HG03175 (cell line): ENCODE results near the gene NFAT5.
"Not testable (repeated sequence)": the region's sequence is repeated elsewhere in the genome, so short reads cannot be mapped to it uniquely, and the experiment has no call there.

Source experiments
- ATAC-seq: cut with Tn5 transposase; IDR thresholded peaks from one replicate; pipeline ENCODE4 v1.9.1; 2021; ENCODE audit warnings: mild to moderate bottlenecking, moderate library complexity; ENCODE audit not compliant: unreplicated experiment

The NFAT5 gene

GRCh38 chr16:69633375-69633774 lies 67.6 kb downstream of the NFAT5 start:
- no peak for ATAC-seq

- not testable (repeated sequence) for ATAC-seq
These were observed 70.9 kb downstream of the NFAT5 start for GRCh38 chr16:69636563-69637146.

GRCh38 chr16:69637206-69637865 lies 71.6 kb downstream of the NFAT5 start:
- not testable (repeated sequence) for ATAC-seq

GRCh38 chr16:69643997-69644396 lies 78.2 kb downstream of the NFAT5 start:
- not testable (repeated sequence) for ATAC-seq

GRCh38 chr16:69644790-69645189 lies 79.0 kb downstream of the NFAT5 start:
- ATAC-seq = no peak

GRCh38 chr16:69647020-69647419 lies 81.3 kb downstream of the NFAT5 start:
- ATAC-seq = no peak

- ATAC-seq = no peak
These were observed 85.5 kb downstream of the NFAT5 start for GRCh38 chr16:69651217-69651616.

- ATAC-seq = no peak
These were observed 88.6 kb downstream of the NFAT5 start for GRCh38 chr16:69654280-69654931.

GRCh38 chr16:69660166-69660565 lies 94.4 kb downstream of the NFAT5 start:
- ATAC-seq = no peak

- ATAC-seq = no peak
These were observed 97.1 kb downstream of the NFAT5 start for GRCh38 chr16:69662901-69663300.

- no peak for ATAC-seq
These were observed 98.1 kb downstream of the NFAT5 start for GRCh38 chr16:69663846-69664245.

GRCh38 chr16:69669577-69669976 lies 103.8 kb downstream of the NFAT5 start:
- ATAC-seq = no peak

GRCh38 chr16:69672315-69672997 lies 106.7 kb downstream of the NFAT5 start:
- no peak for ATAC-seq

GRCh38 chr16:69672998-69673713 lies 107.4 kb downstream of the NFAT5 start:
- ATAC-seq = no peak

- no peak for ATAC-seq
These were observed 114.6 kb downstream of the NFAT5 start for GRCh38 chr16:69680358-69680757.

GRCh38 chr16:69688589-69688988 lies 122.8 kb downstream of the NFAT5 start:
- ATAC-seq = no peak

- ATAC-seq = no peak
These were observed 126.5 kb downstream of the NFAT5 start for GRCh38 chr16:69691980-69692911.

- no peak for ATAC-seq
These were observed 128.2 kb downstream of the NFAT5 start for GRCh38 chr16:69693916-69694315.

GRCh38 chr16:69698404-69698803 lies 132.6 kb downstream of the NFAT5 start:
- no peak for ATAC-seq

- ATAC-seq = no peak
These were observed 134.1 kb downstream of the NFAT5 start for GRCh38 chr16:69699915-69700314.
